GM19239 (cell line): ENCODE results near the gene PLS1.

Experiments used
- DNase-seq: peaks from one replicate; pipeline ENCODE4 v3.0.0; 2011; ENCODE audit warnings: low spot score; ENCODE audit not compliant: insufficient read length
- FAIRE-seq: peaks from 2 replicates; lab custom pipeline; 2011; peaks lifted over from hg19 to GRCh38; lab: Jason Lieb, UNC

The PLS1 gene

DNA sequence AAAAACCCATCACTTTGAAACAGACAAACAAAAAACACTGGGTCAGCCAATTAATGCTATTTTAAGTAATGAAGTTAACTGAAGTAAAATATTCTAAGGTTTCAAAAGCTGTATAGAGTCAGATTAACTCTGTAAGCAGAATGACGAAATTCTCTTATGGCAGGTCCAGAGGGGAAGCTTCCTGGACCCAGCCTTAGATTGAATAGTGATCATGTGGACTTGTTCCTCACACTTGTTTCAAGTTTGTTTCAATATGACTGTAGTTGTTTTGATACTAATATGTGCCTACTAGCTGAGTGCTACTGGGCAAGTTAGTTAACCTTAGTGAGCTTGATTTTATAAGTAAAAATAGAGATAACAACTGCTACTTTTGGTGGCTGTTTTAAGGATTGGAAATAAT, 32.6 kb downstream of the PLS1 start:
- no peak for FAIRE-seq
- no peak for DNase-seq

DNA sequence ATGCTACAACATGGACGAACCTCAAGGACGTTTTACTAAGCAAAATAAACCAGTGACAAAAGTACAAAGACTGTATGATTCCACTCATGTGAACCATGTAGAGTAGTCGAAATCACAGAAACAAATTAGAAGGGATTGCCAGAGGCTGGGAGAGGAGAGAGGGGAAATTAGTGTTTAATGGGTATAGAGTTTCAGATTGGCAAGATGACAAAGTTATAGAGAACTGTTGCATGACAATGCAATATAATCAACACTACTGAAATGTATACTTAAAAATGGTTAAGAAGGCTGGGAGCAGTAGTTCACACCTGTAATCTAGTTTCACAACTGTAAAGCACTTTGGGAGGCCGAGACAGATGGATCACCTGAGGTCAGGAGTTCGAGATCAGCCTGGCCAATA, 36.9 kb downstream of the PLS1 start:
- no peak for FAIRE-seq
- no peak for DNase-seq

DNA sequence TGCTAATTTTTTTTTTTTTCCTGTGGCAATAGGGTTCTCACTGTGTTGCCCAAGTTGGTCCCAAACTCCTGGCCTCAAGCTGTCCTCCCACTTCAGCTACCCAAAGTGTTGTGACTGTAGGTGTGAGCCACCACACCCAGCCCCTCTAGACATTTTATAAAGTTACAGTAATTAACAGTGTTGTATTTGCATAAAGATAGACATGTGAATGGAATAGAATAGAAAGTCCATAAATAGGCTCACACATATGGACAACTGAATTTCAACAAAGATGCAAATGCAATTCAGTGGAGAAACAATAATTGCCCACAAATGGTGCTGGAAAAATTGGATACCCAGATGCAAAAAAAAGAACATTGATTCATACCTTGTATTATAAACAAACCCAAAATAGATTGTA, 39.9 kb downstream of the PLS1 start:
- no peak for DNase-seq
- no peak for FAIRE-seq

DNA sequence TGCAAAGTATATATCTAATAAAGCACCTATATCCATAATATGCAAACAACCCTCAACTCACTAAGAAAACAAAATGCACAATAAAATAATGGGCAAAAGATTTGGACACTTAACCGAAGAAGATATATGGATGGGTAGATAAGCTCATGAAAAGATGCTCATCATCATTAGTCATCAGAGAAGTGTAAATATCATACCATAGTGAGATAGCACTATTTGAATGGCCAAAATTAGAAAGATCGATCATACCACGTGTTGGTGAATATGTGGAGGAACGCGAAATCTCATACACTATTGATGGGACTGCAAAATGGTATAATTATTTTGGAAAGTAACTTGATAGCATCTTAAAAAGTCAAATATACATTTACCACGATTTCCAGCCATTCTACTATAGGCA, 40.5 kb downstream of the PLS1 start:
- DNase-seq (no peak), FAIRE-seq (no peak)

DNA sequence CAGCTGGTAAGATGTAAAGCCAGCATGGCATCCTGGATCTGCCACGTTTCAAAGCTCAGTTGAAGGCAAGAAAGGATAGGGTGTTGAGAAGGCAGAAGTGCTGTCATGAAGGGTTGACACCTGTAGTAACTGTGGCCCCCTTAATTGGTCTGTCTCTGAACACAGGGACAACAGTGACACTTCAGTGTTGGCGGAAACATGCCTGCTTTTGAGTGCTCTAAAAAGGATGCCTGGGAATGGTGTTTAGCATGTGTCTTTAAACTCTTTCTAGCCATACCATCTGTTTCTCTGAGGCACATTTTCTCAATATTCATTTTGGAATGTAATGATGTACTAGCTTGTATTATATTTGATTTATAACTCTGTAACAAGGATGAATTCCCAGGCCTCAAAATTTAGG, 42.1 kb downstream of the PLS1 start:
- FAIRE-seq = no peak
- DNase-seq = no peak

DNA sequence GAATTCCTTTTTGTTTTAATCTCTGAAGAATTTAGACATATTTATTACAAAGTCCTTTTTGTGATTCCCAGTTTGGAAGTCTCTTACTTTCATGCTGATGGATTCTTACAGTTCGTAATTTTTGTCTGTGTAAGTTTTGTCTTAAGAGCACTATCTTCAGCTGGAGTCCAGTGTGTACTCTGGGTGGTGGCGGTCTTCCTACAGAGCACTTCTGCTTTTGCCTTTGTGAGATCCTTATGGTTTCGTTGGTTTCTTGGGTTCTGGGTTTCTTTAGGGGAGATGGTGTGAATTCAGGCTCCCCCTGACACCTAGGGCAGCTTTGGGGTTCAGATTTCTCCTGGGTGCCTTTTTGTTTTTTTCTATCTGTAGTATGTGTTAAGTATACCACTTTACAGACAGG, 45.3 kb downstream of the PLS1 start:
- no peak for DNase-seq

DNA sequence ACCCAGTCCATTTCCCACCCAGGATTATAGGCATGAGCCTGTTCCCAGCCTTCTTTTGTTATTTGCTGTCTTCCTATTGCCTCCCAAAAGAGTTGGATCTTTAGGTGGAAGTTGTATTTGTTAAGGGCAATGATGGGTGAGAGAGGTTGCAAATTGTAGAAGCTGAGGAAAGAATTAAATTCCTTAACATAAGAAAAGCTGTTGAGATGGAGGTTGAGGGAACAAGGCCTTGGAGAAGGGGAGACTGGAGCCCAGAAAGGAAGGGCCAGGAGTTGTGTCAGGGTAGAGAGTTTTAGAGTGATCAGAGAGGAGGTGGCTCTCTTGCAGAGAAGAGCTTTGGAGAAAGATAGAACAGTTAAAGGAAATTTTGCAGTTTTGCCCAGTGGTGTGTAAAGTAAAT, 46.8 kb downstream of the PLS1 start:
- FAIRE-seq = no peak
- DNase-seq = no peak

More for the DNA sequence above, 45.3 kb downstream of the PLS1 start:
- no peak for FAIRE-seq

DNA sequence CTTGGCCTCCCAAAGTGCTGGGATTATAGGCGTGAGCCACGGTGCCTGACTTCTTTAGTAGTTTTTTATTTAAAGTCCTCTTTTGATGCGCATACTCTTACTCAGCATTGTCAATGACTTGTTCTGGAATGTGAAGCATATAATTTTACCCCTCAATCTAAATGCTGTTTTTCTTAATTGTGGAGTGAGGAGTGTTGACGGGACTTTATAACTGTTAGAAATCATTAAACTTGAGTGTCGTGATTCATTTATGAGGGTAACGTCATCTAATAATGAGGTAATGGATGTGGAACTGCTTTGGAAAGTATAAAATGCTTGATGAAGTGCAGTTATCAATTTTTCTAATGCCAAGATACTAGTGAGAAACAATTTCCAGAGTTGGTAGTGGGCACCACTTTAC, 48.3 kb downstream of the PLS1 start:
- DNase-seq (no peak), FAIRE-seq (no peak)

DNA sequence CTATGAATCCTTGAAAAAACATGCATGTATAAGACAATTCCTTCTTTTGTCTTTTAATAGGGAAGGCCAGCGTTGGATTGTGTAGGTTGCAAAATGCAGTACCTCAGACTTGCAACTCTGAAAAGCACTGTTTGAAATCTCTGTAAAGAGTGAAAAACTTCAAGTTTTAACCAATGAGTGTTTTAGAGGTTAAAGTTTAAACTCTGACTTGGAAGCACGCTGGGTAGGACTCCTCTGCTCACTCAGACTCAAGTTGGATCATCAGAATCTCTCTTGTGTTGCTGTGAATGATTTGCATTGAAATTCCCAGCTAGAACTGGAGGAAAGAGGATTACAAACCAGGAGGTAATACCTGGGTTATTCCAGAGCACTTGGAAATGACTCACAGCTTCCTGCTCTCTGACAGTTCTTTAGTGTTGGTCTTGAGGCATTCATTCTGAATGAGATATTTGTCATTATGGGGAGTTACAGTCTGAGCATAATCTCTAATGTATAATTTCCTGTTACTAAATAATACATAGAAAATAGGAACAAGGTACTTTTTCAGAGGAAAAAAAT, 49.1 kb downstream of the PLS1 start:
- FAIRE-seq = no peak

DNA sequence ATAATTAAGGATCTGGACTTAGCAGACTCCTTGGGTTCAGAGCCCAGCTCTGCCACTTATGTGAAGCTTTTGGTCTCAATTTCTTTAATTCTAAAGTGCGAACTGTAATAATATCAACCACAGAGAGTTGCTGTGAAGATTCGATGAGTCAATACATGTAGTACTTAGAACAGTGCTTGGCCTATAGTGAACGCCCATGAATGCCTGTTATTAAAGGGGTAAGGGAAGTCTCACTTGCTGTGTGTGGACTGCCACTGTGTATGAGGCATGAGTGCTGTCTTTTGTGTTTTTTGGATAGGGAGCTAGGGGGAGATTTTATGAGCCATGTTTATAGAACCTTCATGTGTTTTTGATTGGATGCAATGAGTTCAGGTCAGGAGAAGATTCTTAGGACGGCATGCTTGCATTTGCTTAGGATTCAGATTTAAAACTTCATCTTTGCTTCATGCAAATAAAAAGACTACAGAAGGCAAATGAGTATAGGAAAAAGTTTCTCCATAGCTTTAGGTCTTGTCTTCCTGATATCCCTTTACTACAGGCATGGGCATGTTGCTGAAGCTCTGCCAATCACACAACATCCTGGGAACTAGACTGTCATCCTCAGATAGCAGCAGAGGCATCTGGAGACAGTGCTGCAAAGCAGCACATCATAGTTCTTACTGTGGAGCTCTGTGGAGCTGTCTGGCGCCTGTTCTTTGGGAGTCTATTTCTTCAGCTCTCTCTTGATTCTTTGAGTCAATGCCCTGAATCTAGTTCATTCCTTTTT, 50.0 kb downstream of the PLS1 start:
- FAIRE-seq (no peak), DNase-seq (no peak)

More for the DNA sequence above, 49.1 kb downstream of the PLS1 start:
- DNase-seq = no peak

DNA sequence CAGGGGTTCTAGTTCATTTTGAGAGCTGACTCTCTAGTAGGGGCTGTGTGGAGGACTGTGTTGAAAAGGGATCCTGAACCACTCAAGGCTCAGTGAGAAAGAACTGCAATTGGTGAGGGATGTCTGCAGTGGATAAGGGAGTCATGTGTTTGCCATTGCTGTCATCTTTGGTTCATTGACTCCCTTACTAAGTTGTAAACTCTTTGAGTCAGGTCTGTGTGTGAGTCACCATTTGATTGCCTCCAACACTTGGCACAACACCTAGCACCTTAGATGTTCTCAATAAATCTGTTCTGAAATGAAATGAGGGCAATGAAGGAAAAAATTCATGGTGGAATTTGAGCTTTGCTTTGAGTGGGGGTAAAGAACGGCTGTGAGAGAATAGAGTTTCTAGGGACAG, 51.7 kb downstream of the PLS1 start:
- DNase-seq = no peak
- no peak for FAIRE-seq

DNA sequence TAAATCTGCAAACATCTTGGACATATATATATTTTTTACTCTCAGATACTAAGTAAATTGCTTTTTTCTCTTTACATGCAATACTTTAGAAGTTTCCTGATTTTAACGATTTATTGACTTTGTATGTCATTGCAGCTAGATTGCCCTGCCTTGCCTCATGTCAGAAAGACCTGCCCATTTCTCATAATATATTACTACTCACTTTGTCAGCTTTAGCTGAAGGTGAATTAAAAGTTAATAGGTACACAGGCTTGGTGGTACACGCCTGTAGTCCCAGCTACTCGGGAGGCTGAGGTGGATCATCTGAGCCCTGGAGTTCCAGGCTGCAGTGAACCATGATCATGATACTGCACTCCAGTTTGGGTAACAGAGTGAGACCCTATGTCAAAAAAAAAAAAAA, 52.8 kb downstream of the PLS1 start:
- DNase-seq (no peak), FAIRE-seq (no peak)

DNA sequence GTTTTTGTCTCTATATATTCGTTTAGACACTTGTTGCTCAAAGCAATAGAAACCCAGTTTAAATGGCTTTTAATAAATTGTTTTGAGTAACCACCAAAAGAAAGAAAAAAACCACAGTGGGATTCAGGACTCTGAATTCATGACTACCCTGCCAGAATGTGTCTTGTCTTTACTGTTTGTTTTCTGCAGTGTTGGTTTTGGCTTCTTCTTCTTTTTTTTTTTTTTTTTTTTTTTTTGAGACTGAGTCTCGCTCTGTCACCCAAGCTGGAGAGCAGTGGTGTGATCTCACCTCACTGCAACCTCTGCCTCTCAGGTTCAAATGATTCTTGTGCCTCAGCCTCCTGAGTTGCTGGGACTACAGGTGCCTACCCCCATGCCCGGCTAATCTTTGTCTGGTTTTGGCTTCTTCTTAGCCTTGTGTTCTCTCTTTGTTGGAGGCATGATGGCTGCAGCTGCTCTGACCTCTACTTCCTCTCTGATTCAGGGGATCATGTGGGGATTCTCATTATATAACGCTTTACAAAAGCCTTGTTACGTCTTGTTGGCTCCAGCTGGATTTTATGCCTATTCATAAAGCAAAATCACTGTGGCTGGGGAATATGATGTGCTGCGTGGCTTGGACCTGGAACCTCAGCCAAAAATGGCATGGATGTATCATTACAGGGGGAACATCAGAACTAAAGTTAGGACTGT, 54.0 kb downstream of the PLS1 start:
- FAIRE-seq = no peak
- DNase-seq = no peak

DNA sequence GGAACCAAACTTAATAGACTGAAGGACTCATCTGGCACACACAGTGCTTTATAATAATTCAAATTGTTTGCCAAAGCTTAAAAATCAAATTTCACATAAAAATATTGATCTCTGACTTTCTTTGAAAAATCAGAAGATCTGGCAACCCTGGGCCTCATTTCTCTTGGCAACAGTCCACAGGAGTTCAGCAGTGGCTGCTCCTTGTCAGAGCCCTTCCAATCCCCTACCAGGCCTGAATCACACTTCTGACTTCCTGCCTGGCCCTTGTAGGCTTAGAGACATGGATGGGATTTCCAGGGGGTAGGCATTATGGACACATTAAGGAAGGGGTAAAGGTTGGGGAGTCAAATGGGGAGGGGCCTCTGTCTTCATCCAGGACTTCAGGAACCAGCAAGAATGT, 55.5 kb downstream of the PLS1 start:
- DNase-seq = no peak
- no peak for FAIRE-seq

DNA sequence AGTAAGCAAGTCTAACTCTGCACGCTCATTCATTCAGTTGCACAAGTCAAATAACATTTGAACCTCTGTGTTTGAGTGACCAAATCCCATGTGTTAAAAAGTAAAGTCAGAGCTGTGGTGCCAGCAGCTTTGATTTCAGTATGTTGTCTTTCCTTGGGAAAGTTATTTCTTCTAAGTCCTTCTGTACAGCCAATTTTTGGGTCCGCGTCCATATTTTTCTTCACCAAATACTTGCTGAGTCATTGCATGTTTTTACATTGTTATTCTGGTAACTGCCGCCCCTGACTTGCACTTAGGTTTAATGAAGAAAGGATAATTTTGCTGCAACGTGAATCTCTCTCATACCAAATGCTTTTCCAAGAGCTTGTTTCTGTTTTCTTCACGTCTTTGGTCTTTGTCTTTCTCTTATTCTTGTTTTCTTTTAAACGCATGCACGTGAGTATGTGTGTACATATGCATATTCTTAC, 56.7 kb downstream of the PLS1 start:
- no peak for FAIRE-seq
- DNase-seq = no peak

DNA sequence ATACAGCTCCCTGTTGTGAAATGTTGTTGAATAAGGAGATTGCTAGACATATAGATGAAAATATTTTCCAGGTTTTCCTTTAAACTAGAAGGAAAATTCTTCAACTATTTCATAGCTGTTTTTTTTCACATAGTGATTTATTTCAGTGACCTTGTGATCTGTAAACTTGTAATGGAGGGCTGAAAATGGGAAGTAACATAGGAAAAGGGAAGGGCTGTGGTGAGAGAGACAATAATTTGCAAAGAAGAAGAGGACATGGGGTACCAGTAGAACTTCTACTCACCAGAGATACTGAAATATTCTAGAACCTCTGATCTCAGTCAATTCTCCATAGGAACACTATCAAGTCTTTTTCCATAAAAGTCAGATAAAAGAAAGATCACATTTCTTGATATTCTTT, 60.4 kb downstream of the PLS1 start:
- no peak for DNase-seq
- FAIRE-seq = no peak

DNA sequence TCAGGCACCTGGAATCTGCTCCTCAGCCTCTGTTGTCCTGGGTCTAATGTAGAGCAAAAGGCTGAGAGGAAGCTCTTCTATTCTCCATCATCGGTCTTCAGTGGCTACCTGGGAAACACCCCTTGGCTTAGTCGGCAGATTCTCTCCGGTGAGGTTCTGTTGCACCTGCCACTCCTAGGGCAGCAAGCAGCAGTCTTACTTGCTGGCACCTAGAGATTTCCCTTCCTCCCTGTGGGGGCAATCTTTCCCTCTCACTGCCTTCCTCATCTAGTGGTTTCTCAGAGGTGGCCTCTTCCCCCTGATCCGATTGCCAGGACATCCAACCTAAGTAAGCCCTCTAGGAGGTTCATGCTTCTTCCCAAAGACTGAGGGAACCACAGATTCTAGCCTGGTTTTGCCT, 60.8 kb downstream of the PLS1 start:
- DNase-seq (no peak), FAIRE-seq (no peak)

DNA sequence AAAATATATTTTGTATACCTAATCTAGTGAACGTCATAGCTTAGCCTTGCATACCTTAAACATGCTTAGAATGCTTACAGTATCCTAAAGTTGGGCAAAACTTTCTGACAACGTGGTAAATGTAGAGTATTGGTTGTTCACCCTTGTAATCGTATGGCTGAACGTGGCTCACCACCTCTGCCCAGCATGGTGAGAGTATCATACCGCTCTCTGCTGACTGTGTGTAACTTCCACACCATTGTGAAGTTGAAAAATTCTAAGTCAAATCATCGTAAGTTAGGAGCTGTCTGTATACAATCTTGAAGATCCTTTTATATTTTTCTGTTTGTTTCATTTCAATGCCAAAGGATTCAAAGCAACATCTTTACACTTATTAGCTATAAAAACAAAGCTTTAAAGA, 64.2 kb downstream of the PLS1 start:
- DNase-seq (no peak), FAIRE-seq (no peak)

DNA sequence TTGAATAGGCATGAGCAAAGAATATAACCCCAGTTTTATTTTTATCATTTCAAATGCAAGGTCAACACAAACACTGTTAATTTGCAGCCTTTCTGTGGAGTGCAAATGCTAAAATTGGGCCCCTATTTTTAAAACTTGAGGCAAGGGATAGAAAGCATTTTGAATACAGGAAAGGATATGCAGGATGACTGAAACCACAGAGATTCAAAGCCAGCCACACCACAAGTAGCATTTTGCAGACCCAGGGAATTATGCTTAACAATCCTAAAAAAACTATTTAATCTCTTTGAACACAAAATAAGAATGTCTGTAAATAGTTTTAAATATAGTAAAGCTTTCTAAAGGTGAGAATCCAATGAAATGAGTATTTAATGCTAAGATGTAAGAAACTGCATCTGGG, 64.7 kb downstream of the PLS1 start:
- no peak for DNase-seq
- FAIRE-seq = no peak

DNA sequence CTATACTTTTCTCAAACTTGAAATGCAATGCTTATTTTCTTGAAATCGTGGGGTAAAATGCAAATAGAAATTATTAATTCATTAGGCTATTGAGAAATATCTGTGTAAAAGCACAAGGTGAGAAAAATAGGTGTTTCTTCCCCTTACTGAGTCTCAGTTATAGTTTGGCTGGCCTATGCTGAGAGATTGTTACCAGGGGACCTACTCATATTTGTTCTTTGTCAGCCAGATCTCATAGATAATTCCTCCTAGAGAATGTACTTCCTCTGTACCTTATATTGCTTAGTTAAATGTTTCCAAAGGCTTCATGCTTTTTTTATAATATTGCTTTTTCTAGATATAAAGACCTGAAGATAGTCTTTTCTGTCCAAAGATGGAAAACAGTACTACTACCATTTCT, 67.7 kb downstream of the PLS1 start:
- no peak for FAIRE-seq
- no peak for DNase-seq

DNA sequence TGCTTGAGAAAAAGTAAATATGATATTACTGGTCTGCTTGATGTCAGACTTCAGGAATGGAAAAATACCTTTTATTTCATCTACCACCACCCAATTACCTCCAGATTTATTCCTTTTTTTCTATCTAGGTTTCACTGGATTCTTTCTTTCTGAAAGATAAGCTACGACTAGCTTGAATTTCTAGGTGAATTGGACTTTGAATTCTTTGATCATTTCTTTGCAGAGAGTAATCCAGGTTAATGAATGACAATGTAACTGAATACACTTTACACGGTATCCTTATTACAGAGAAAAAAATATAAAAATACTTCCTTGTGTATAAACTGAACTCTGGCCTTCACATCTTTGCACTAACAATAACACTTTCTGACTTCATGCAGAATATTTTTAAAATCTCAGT, 68.1 kb downstream of the PLS1 start:
- DNase-seq (no peak), FAIRE-seq (no peak)

DNA sequence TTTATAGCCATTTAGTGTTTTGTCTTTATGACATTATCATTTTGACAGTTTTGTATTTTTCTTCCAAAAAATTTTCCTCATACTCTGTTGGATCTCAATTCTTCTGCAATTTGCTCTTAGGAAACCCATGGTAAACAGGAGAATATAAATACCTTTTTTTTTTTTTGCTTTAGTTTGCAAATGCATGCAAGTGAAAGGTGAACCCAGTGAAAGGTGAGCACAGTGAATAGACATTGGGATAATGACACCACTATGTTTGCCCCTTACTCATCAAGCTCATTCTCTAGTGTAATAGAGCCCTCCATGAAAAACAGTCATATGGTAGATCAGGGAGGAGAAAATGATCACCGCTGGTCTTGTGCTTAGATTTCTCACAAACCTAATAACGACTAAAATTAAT, 68.6 kb downstream of the PLS1 start:
- no peak for FAIRE-seq

More for the DNA sequence above, 68.6 kb downstream of the PLS1 start:
- DNase-seq = no peak
